Measurements from ENCODE around the gene CHD2.
"Not testable (repeated sequence)": the region's sequence is repeated elsewhere in the genome, so short reads cannot be mapped to it uniquely, and the experiment has no call there.

CHD2 gene

DNA sequence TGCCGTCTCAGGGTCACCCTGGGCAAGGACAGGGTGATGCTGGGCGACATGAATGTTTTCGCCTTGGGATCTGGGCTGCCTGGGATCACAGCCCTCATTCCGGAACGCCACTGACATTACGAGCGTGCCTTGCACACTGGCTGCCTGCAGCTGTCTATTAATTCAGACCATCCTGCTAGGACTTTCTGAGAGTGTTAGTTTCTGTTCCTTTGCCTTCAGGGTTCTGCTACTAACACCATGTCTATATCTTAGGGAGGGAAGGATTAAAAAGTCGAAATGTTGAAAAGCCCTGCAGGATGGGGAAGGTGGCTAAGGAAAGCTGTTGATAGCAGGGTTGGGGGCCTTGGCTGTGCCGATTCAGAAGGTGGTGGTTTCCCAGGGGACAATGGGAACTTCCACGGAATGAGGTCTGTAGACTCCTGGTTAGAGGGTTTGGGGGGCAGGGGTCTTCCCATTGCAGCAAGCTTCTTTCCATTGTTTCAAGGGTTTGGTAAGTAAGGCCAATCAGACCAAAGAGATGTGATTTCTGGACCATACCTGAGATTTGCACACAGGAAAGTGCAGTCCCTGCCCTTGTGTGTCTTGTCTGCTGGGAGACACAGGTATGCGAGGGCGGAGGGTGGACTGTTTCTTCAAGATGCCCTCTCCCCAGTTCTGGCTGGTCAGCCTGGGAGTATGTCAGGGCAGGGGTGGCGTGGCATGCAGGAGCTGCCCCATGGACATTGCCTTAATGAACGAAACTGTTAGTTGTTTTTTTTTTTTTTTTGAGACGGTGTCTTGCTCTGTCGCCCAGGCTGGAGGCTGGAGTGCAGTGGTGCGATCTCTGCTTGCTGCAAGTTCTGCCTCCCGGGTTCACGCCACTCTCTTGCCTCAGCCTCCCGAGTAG lies 137.9 kb downstream of the CHD2 start:
- no peak for DNase-seq

- DNase-seq = not testable (repeated sequence)
These were observed 139.6 kb downstream of the CHD2 start for GRCh38 chr15:93039562-93040287.

- no peak for DNase-seq
These were observed 140.4 kb downstream of the CHD2 start for GRCh38 chr15:93040288-93041158.

- DNase-seq = no peak
These were observed 141.0 kb downstream of the CHD2 start for GRCh38 chr15:93041159-93041547.

GRCh38 chr15:93042211-93042610 lies 142.1 kb downstream of the CHD2 start:
- DNase-seq = no peak

- DNase-seq = no peak
These were observed 142.7 kb downstream of the CHD2 start for GRCh38 chr15:93042691-93043378.

- DNase-seq = no peak
These were observed 143.6 kb downstream of the CHD2 start for GRCh38 chr15:93043621-93044300.

- no peak for DNase-seq
These were observed 144.4 kb downstream of the CHD2 start for GRCh38 chr15:93044301-93045190.

GRCh38 chr15:93045191-93045785 lies 145.2 kb downstream of the CHD2 start:
- DNase-seq = no peak

DNA sequence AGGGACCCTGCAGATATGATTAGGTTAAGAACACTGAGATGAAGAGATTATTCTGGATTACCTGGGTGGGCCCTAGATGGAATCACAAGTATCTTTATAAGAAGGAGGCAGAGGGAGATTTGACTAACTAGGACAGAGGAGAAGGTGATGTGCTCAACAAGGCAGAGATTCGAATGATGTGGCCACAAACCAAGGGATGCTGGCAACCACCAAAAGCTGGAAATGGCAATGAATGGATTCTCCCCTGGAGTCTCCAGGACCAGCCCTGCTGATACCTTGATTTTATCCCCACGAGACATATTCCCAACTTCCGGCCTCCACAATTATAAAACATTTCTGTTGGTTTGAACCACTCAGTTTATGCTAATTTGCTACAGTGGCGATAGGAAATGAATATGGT lies 146.0 kb downstream of the CHD2 start:
- DNase-seq = no peak

- DNase-seq = no peak
These were observed 146.6 kb downstream of the CHD2 start for GRCh38 chr15:93046721-93047120.

DNA sequence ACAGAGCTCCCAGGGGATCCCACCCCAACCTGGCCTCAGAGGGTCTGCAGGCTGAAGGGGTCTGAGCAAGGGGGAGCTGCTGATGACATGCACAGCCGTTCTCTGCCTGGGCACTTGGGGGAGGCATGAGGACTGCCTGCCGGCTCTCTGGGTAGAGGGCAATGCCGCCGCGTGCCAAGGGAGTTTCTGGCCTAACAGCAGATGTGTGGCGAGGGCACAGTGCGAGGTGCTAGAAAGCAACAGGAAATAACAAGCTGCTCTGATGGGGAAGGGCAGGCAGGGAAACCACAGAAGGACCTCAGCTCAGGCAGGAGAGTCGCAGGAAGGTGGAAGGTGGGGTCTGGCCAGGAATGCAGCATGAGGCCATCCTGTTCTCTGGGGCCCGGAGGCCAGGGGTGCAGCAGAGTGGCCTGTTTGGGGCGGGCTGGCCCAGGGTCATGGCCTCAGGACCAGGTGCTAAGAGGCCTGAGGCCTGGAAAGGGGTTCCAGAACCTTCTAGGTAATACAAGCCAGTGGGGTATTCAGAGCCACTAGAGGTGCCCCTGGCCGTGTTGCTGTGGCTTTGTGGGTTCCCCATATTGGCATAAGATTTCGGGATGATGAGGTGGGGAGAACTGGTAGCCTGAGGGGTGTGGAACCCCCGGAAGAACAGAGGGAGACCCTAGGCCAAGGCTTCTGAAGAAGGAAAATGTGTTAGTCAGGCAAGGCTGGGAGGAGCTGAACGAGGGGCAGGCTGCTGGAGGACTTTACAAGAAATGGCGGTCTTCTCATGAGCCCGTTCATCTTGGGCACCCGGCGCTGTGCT lies 147.7 kb downstream of the CHD2 start:
- no peak for DNase-seq

- DNase-seq = no peak
These were observed 148.2 kb downstream of the CHD2 start for GRCh38 chr15:93048426-93048721.

GRCh38 chr15:93048759-93049161 lies 148.6 kb downstream of the CHD2 start:
- DNase-seq = no peak

- no peak for DNase-seq
These were observed 149.1 kb downstream of the CHD2 start for GRCh38 chr15:93049233-93049632.

- no peak for DNase-seq
These were observed 149.9 kb downstream of the CHD2 start for GRCh38 chr15:93049914-93050578.

DNA sequence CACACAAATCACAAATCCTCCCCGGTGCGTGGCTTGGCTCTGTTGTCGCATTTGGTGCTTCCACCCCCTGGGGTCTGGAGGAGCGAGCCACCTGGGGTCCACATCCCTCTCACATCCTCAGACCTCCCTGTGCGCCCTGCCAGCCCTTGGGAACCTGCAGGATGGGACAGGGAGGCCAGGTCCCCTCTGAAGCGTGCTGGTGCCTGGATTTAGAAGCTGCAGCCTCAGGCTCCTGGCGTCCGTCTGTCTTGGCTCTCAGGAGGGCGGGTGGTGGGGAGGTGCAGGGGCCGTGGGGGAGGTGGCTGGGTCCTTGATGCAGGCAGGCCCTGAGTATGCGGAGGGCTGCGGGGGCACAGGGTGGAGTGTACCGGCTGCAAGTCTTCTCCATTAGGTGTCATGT lies 150.5 kb downstream of the CHD2 start:
- DNase-seq = no peak

DNA sequence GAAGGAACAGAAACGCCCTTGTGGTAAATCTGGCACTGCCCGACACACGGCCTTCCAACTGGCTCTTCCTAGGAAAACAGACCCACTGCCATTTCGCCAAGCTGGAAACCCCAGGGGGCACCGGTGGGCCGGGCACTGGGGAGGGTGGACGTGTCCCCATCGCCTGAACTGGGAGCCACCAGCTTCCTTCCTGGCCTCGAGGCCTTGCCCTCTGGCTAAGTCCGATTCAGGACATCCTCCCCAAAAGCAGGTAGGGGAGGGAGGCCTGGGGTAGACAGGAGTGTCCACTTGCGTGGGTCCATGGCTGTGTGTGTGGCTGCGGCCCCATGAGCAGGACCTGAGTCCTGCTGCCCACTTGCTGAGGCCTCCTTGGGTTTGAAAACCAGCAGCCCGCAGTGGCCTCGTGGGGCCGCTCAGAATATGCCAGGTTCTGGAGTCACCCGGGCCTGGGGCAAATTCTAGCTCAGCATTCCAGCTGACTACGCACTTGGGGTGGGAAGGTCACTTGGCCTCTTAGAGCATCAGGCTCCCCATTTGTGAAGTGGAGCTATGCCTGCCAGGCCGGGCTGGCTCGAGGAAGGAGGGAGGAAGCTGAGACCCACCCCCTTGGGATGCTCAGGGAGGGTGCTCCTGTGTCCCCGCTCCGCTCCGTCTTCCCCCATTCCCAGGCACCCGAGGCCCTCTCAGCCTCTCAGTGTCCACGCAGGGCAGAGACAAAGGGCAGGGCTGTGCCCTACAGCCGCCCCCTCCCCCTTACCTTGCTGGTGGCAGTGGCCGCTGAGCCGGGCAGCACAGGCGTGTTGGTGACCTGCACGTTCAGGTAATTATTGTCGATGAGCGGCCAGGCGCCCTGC lies 151.3 kb downstream of the CHD2 start:
- DNase-seq = no peak

Data from NCI-H2081 treated with DMSO at 0.1 percent for 48 hours (cell line).